Mucosa of rectum (tissue), 2 donors: Measurements from ENCODE around the gene ARHGAP32.

Experiments
- H3K27ac ChIP-seq, 2 donors: one replicate each; pipeline ENCODE4 v1.7.0; 2013; ENCODE audit warnings: inconsistent platforms in 2 of 2, low read depth in 2 of 2, low read length in 2 of 2
- H3K27me3 ChIP-seq, 2 donors: one replicate each; pipeline ENCODE4 v1.7.0; 2013; ENCODE audit warnings: low read length in 2 of 2; ENCODE audit not compliant: control insufficient read depth in 2 of 2, insufficient read depth in 2 of 2
- H3K36me3 ChIP-seq, 2 donors: one replicate each; pipeline ENCODE4 v1.7.0; 2013; ENCODE audit warnings: low read length in 2 of 2; ENCODE audit not compliant: control insufficient read depth in 2 of 2, insufficient read depth in 2 of 2
- H3K4me1 ChIP-seq, 2 donors: one replicate each; pipeline ENCODE4 v1.7.0; 2013; ENCODE audit warnings: low read length in 2 of 2, mild to moderate bottlenecking in 1 of 2; ENCODE audit not compliant: control insufficient read depth in 2 of 2, insufficient read depth in 2 of 2
- H3K4me3 ChIP-seq, 2 donors: one replicate each; pipeline ENCODE4 v1.7.0; 2013; ENCODE audit warnings: low read length in 2 of 2
- H3K9ac ChIP-seq, 2 donors: one replicate each; pipeline ENCODE4 v1.7.0; 2013; ENCODE audit warnings: low read length in 2 of 2, low read depth in 1 of 2, mild to moderate bottlenecking in 1 of 2
- H3K9me3 ChIP-seq, 2 donors: one replicate each; pipeline ENCODE4 v1.7.0; 2013; ENCODE audit warnings: low read length in 2 of 2; ENCODE audit not compliant: control insufficient read depth in 2 of 2
- donor health status: healthy.
- donor health status: Normal muscosa, but diverticular disease.

ARHGAP32 gene

DNA sequence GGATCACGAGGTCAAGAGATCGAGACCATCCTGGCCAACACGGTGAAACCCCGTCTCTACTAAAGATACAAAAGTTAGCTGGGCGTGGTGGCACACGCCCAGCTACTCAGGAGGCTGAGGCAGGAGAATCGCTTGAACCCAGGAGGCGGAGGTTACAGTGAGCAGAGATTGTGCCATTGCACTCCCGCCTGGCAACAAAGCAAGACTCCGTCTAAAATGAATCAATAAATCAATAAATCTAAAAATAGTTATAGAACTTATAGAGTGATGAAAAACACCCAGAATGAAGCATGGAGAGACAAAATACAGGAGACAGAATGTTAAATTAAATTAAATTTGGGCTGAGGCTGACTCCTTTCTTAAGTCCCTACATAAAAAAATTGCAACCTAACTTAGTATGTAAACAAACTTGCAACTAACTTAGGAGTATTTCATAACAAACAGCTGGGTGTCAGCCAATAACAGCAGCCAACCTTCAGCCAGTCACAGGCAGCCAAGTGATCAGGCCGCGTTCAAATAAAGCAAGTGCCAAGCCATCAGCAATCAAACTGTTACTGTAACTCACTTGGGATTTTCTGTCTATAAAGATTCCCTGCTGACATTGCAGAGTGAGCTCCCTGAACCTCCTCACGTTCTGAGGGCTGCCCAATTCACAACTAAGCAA, 242.2 kb downstream of the ARHGAP32 start:
- Histone ChIP-seq H3K27ac (no peak overlapping the region), H3K9me3 (no peaks in the 10 kb centered on the region)

GRCh38 chr11:128948583-128948982, 243.5 kb downstream of the ARHGAP32 start:
- H3K9ac ChIP-seq, result no peak overlapping the region
- no peaks in the 10 kb centered on the region for H3K9me3 ChIP-seq

More for the DNA sequence above, 242.2 kb downstream of the ARHGAP32 start:
- Histone ChIP-seq H3K36me3 (no peaks in the 10 kb centered on the region), H3K4me3 (no peak overlapping the region), H3K9ac (no peak overlapping the region), H3K4me1 (no peaks in the 10 kb centered on the region), H3K27me3 (peaks cover 0 to 2% of the 10 kb centered on the region in 2 donors)

DNA sequence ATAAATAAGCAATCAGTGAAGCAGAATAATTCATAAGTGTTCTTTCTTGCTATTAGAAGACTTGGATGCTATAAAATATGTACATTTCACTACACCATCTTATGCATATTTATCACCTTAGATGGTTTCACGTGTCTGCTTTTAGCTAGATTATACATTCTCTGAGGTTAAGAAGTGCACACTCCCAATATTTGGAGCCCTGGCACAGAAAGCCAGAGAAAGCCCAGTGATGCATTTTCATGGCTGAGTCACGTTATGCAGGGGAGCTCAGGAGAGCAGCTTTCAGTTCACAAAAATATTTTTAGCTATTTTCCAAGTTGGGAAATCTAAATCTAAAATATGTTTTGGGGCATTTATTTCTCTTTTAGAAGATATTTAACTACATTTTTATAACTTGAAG, 244.4 kb downstream of the ARHGAP32 start:
- Histone ChIP-seq H3K27ac (no peak overlapping the region), H3K27me3 (no peaks in the 10 kb centered on the region), H3K36me3 (no peaks in the 10 kb centered on the region), H3K4me3 (no peak overlapping the region), H3K4me1 (no peaks in the 10 kb centered on the region), H3K9ac (no peak overlapping the region), H3K9me3 (no peaks in the 10 kb centered on the region)

More at GRCh38 chr11:128948583-128948982, 243.5 kb downstream of the ARHGAP32 start:
- Histone ChIP-seq H3K4me3 (no peak overlapping the region), H3K36me3 (no peaks in the 10 kb centered on the region), H3K27ac (no peak overlapping the region), H3K27me3 (peaks cover 0 to 2% of the 10 kb centered on the region in 2 donors), H3K4me1 (no peaks in the 10 kb centered on the region)

GRCh38 chr11:128946648-128947047, 245.5 kb downstream of the ARHGAP32 start:
- H3K27me3 ChIP-seq, result no peaks in the 10 kb centered on the region
- no peaks in the 10 kb centered on the region for H3K9me3 ChIP-seq
- no peaks in the 10 kb centered on the region for H3K4me1 ChIP-seq
- no peaks in the 10 kb centered on the region for H3K36me3 ChIP-seq
- no peak overlapping the region for H3K4me3 ChIP-seq
- H3K27ac ChIP-seq, result no peak overlapping the region
- H3K9ac ChIP-seq, result no peak overlapping the region

DNA sequence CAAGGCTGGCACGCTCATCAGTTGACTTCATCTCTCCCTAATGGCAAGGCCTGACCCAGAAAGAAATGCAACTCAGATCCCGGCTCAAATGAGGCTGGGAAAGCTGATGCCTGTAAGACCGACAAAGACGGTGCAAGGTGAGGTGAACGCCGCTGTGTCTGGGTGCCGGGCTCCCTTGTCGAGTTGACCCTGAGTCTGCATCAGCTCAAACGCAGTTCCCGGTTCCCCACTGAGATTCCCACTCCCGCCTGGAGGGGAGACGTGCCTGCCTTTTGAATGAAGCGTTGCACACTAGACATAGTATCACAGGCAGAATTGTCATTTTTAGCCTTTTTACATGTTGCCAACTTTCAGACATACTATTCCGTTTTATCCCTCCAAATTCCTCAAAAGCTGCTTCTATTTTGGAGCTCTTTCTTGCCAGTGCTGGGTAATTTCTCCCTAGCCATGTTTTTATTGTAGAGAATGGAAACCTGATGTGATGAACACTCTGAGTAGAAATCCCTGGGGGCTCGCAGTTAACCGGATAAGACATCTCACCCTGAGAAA, 248.6 kb downstream of the ARHGAP32 start:
- Histone ChIP-seq H3K27ac (no peak overlapping the region), H3K27me3 (peaks cover 0 to 2% of the 10 kb centered on the region in 2 donors), H3K4me3 (no peak overlapping the region), H3K36me3 (no peaks in the 10 kb centered on the region), H3K9ac (no peak overlapping the region), H3K9me3 (no peaks in the 10 kb centered on the region), H3K4me1 (no peaks in the 10 kb centered on the region)

- no peak within 1 kb of the TSS for H3K27ac ChIP-seq
- peaks cover 0 to 2% of the 10 kb centered on the region in 2 donors for H3K27me3 ChIP-seq
- no peaks in the 10 kb centered on the region for H3K36me3 ChIP-seq
- H3K9ac ChIP-seq, result no peak within 1 kb of the TSS
- no peaks in the 10 kb centered on the region for H3K9me3 ChIP-seq
- no peak within 1 kb of the TSS for H3K4me3 ChIP-seq
- H3K4me1 ChIP-seq, result no peaks in the 10 kb centered on the region
These were observed 249.2 kb downstream of the ARHGAP32 start, which contains the start of gene TP53AIP1 for GRCh38 chr11:128942817-128943427. Gene TP53AIP1, minus strand, starts transcription at chr11:128942871. Its CDS starts 5,053 bp downstream, at chr11:128937818.

DNA sequence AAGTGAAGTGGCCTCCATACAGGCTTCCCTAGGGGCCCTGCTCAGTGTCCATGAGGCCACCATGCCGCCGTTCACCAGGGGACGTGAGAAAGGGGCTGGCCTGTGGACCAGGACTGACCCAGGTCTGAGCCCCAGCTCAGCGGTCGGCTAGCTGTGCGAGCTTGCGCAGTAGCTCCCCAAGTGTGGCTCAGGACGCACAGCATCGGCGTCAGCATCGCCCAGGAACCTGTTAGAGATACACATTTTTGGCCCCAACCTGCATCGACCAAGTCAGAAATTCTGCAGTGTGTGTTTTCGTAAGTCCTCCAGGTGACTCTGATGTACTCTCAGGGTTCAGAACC, 249.9 kb downstream of the ARHGAP32 start:
- H3K27ac ChIP-seq, result no peak overlapping the region
- H3K9me3 ChIP-seq, result no peaks in the 10 kb centered on the region
- H3K4me3 ChIP-seq, result no peak overlapping the region
- H3K36me3 ChIP-seq, result no peaks in the 10 kb centered on the region
- peaks cover 0 to 2% of the 10 kb centered on the region in 2 donors for H3K27me3 ChIP-seq
- H3K4me1 ChIP-seq, result no peaks in the 10 kb centered on the region
- no peak overlapping the region for H3K9ac ChIP-seq

GRCh38 chr11:128941573-128942271, 250.4 kb downstream of the ARHGAP32 start:
- Histone ChIP-seq H3K27ac (no peak overlapping the region), H3K36me3 (no peaks in the 10 kb centered on the region), H3K4me3 (no peak overlapping the region), H3K9me3 (no peaks in the 10 kb centered on the region), H3K9ac (no peak overlapping the region), H3K4me1 (no peaks in the 10 kb centered on the region), H3K27me3 (peaks cover 0 to 2% of the 10 kb centered on the region in 2 donors)

DNA sequence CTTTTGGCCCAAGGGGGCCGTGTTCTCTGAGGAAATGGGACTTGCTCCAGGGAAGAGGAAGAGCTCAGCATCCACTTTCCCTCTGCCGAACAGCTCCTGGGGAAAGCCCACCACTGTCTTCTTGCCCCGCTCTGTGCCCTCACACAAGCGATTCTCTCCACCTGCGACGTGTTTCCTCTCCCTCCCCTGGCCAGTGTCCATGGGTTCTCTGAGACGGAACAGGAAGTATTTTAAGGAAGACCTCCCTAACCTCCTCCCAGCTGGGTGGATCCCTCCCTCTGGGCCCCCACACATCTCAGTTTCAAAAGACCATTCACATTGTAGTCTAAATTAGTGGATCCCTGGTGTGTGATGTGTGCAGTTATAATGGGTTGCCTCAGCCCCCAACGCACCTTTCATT, 251.0 kb downstream of the ARHGAP32 start:
- no peaks in the 10 kb centered on the region for H3K9me3 ChIP-seq
- no peaks in the 10 kb centered on the region for H3K4me1 ChIP-seq
- H3K27me3 ChIP-seq, result peaks cover 0 to 2% of the 10 kb centered on the region in 2 donors
- no peak overlapping the region for H3K4me3 ChIP-seq
- no peak overlapping the region for H3K27ac ChIP-seq
- no peak overlapping the region for H3K9ac ChIP-seq
- no peaks in the 10 kb centered on the region for H3K36me3 ChIP-seq

- Histone ChIP-seq H3K36me3 (no peaks in the 10 kb centered on the region), H3K27ac (no peak overlapping the region), H3K9me3 (no peaks in the 10 kb centered on the region), H3K4me1 (no peaks in the 10 kb centered on the region), H3K9ac (no peak overlapping the region), H3K27me3 (peaks cover 0 to 2% of the 10 kb centered on the region in 2 donors), H3K4me3 (no peak overlapping the region)
These were observed 251.5 kb downstream of the ARHGAP32 start for GRCh38 chr11:128940603-128941002.
